ENCODE measurements around the gene DDO.

DDO gene

GRCh38 chr6:110421749-110422443 is 6.5 kb upstream of the DDO start:
- FAIRE-seq (no peak), DNase-seq (ENCODE audit: low spot score) (no peak)

- FAIRE-seq (no peak), DNase-seq (ENCODE audit: low spot score) (no peak)
Observed at GRCh38 chr6:110419028-110419739, 3.8 kb upstream of the DDO start.

DNA sequence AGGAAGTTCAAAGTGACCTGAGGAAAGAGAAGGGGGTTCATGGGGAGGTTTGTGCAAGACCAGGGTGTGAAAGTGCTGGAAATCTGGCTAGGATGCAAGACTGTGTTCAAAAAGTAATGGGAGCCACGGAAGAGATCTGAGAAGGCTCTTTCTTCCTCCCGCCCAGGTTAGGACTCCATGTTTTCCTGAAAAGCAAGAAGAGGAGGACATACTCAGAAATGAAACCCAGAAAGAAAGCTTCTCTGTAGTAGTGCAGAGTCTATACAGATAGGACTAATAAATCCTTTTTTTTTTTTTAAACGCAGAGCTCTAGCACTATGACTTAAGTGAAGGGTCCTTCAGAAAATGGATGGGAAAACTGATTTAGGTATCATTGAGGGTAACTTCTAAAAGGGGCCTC is 3.2 kb upstream of the DDO start:
- no peak for DNase-seq (ENCODE audit: low spot score)
- no peak for FAIRE-seq

DNA sequence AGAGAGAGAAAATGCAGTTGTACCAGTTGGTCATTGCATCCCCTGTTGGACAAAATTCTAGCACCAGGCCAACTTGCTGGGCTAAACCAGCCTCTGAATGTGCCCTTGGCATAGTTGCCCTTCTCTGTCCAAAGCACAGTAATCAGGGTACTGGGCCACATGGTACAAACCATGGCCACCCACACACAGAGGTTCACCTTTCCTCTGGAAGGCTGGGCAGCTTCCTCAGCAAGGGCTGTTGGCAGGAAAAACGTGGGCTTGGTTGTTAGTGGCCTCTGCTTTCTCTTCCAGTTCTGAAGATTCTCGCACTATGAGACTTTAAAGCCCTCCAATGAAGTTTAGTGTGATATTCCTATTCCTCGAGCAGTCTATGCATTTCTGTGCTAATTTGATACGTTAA is 706 bp downstream of the DDO start:
- FAIRE-seq (no peak), DNase-seq (ENCODE audit: low spot score) (no peak)

DNA sequence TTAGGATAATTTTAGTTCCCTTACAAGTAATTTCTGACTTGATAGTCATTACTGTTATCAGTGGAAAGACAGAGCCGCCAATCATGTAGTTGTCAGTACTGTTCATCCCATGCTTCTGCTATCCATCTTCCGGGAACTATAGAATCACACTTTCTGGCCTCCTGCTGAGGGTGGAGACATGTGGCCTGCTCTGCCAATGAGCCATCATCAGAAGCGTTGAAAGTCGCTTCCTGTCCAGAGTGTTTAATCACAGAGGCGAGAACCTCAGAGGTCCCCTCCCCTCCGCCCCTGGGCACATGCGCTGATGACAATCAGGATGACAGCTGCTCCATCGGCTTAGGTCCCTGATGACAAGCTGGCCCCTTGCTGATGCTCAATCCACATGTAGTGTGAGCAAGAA is 3.0 kb downstream of the DDO start:
- no peak for FAIRE-seq
- DNase-seq (ENCODE audit: low spot score), result no peak

- FAIRE-seq, result no peak
Observed at GRCh38 chr6:110410511-110410910, 4.9 kb downstream of the DDO start.

GRCh38 chr6:110409794-110410193 is 5.6 kb downstream of the DDO start:
- FAIRE-seq, result no peak
- no peak for DNase-seq (ENCODE audit: low spot score)

More at GRCh38 chr6:110410511-110410910, 4.9 kb downstream of the DDO start:
- no peak for DNase-seq (ENCODE audit: low spot score)

- FAIRE-seq (no peak), DNase-seq (ENCODE audit: low spot score) (no peak)
Observed at GRCh38 chr6:110408901-110409300, 6.5 kb downstream of the DDO start.

DNA sequence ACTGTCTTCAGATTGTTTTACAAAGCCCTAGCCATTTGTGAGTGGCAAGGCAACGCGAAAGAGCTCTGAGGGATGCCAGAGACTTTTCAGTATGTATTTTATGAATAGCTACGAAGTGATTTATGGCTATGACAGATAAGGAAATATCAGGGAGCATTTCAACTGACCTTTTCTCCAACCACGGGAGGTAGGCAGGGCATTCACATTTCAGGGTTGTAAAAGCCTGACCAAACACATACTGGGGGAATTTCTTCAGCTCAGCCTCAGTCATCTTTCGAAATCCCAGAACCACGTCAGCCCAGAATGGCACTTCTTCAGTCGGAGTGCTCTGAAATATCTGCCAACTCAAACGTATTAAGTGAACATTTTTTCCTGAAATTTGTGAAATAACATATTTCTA is 10.8 kb downstream of the DDO start:
- DNase-seq (ENCODE audit: low spot score) (no peak), FAIRE-seq (no peak)

- DNase-seq (ENCODE audit: low spot score) (no peak), FAIRE-seq (no peak)
Observed at GRCh38 chr6:110401585-110402176, 13.7 kb downstream of the DDO start.

DNA sequence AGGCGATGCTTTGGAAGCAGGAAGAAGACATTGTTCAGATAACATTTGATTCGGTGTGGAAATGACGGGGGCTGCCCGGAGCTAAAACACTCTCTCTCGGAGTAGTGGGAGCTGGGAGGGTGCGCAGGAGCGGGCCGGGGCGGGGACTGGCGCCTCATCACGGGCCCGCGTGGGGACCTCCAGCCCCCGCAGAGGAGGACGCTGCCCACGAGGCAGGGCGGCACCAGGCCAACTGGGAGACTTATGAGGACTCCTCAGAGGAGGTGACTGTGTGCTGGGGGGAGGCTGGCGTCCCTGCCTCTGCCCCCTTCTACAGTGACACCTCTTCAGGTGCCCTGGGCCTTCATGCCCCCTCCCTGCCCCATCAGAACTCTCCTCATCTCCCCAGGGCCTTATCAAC is 15.2 kb downstream of the DDO start:
- no peak for DNase-seq (ENCODE audit: low spot score)
- FAIRE-seq, result no peak

- FAIRE-seq, result no peak
- no peak for DNase-seq (ENCODE audit: low spot score)
Observed at GRCh38 chr6:110399219-110400071, 15.9 kb downstream of the DDO start.

GRCh38 chr6:110398778-110399177 is 16.6 kb downstream of the DDO start:
- DNase-seq (ENCODE audit: low spot score) (no peak), FAIRE-seq (no peak)

- FAIRE-seq (no peak), DNase-seq (ENCODE audit: low spot score) (no peak)
Observed at GRCh38 chr6:110395221-110395620, 20.2 kb downstream of the DDO start.

DNA sequence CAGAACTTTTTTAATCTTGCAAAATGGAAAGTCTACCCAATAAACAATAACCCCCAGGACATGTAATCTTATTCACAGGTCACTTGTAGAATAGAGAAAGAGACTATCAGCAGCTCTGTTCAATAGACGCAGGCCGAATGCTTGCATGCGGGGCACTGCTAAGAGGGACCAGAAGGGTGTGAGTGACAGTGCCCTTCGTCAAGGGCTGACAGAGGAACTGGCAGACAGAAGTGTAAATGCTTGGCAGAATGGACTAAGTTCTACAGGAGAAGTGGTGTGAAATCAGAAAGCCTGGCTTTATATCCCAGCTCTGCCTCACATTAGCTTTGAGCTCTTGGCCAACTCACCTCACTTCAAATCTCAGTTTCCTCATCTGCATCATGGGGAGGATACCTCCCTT is 21.0 kb downstream of the DDO start:
- DNase-seq (ENCODE audit: low spot score) (no peak), FAIRE-seq (no peak)

GRCh38 chr6:110392727-110393126 is 22.6 kb downstream of the DDO start:
- FAIRE-seq (no peak), DNase-seq (ENCODE audit: low spot score) (no peak)

DNA sequence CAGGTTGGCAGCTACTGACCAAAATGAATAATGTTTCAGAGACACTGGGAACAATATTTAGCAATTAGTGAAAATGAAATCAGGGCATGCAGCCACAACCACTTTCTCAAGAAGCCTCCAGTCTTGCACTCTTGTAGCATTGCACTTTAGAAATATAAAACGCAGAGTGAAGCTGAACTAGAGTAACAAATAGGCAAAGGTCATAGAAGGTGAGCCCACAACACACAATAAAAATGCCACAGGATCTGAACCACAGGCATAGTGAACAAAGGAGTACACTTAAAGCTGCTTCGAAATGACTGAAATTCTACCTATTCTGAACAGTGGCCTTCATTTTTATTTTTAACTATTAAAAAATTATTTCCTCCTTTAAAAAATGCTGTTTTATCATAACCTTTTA is 25.0 kb downstream of the DDO start:
- FAIRE-seq, result no peak
- DNase-seq (ENCODE audit: low spot score), result no peak

DNA sequence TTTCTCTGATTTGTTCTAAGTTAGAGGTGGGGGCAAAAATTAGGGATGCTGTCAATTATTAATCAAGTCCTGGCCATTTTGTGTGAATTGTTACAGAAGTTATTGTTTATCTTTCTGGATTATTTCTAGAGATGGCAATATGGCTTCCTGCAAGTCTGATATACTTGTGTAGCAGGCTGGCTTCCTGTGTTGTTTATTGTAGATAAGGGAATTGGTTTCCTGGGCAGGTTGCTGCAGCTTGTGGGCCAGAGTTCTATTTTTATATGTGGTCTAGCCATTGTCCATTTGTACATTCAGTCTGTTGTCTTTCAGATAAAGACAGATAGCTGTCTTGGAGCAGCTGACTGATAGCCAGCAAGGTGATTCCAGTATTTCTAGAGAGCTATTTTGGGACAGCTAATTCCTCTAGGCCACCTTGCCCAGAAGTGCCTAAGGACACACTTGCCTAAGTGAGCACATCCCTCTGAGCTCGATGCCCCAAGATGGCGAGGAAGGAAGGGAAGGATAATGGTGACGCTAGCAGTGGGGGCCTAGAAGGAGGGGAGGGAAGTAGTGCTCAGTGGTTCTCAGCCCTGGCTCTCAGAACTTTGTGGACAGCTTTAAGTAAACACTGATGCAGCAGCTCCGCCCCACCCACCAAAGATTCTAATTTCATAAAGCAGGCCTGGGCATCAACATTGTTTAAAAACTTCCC is 25.5 kb downstream of the DDO start:
- no peak for FAIRE-seq
- no peak for DNase-seq (ENCODE audit: low spot score)

DNA sequence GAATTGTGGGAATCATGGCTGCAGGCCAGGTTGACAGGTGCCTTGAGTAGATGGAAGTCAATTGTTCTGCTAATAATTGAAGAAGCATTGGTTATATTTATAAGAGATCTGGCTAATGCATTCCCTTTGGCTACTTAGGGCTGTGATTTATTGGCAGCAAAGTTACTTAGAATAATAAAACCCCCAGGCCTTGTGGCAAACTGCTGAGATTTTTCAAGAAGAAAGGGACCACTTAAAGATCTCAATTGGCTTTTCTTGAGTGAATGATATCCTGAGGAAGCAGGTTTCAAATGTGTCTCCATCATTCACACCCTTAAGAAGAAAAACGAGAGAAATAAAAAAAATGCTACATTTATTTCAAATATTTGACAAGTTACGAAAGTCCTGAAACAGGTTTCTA is 27.4 kb downstream of the DDO start:
- no peak for DNase-seq (ENCODE audit: low spot score)
- FAIRE-seq, result no peak

GRCh38 chr6:110385458-110385863 is 29.9 kb downstream of the DDO start:
- DNase-seq (ENCODE audit: low spot score), result no peak
- FAIRE-seq, result no peak

- FAIRE-seq (no peak), DNase-seq (ENCODE audit: low spot score) (no peak)
Observed at GRCh38 chr6:110378552-110378951, 36.8 kb downstream of the DDO start.

All from RCC 7860 (cell line).